GM19035 (cell line): ENCODE results near the gene MTMR1.

Experiments
- ATAC-seq: cut with Tn5 transposase; IDR thresholded peaks from one replicate; pipeline ENCODE4 v1.9.1; 2021; ENCODE audit not compliant: unreplicated experiment

MTMR1 gene

GRCh38 chrX:150692831-150693724, at the start of gene MTMR1:
Gene MTMR1 (plus strand): TSS chrX:150693396. CDS start chrX:150693531, 135 bp downstream.
- peak; percentile 53 for ATAC-seq

GRCh38 chrX:150643958-150644357, 49.2 kb upstream of the MTMR1 start:
- ATAC-seq, result no peak

GRCh38 chrX:150644422-150644821, 48.8 kb upstream of the MTMR1 start:
- no peak for ATAC-seq

GRCh38 chrX:150647331-150647730, 45.9 kb upstream of the MTMR1 start:
- no peak for ATAC-seq

- ATAC-seq, result no peak
These were observed 44.8 kb upstream of the MTMR1 start for GRCh38 chrX:150648296-150648940.

- no peak for ATAC-seq
These were observed 43.9 kb upstream of the MTMR1 start for GRCh38 chrX:150649096-150649870.

GRCh38 chrX:150651906-150652305, 41.3 kb upstream of the MTMR1 start:
- ATAC-seq, result no peak

- ATAC-seq, result no peak
These were observed 37.4 kb upstream of the MTMR1 start for GRCh38 chrX:150655788-150656187.

- ATAC-seq, result no peak
These were observed 30.1 kb upstream of the MTMR1 start for GRCh38 chrX:150663073-150663472.

GRCh38 chrX:150664290-150664689, 28.9 kb upstream of the MTMR1 start:
- ATAC-seq, result no peak

GRCh38 chrX:150676221-150676620, 17.0 kb upstream of the MTMR1 start:
- no peak for ATAC-seq

GRCh38 chrX:150680974-150681373, 12.2 kb upstream of the MTMR1 start:
- ATAC-seq, result no peak

- no peak for ATAC-seq
These were observed 10.1 kb upstream of the MTMR1 start for GRCh38 chrX:150683112-150683511.

GRCh38 chrX:150683536-150684146, 9.6 kb upstream of the MTMR1 start:
- no peak for ATAC-seq

- no peak for ATAC-seq
These were observed 4.2 kb upstream of the MTMR1 start for GRCh38 chrX:150688911-150689451.

GRCh38 chrX:150690126-150690525, 3.1 kb upstream of the MTMR1 start:
- no peak for ATAC-seq

- no peak for ATAC-seq
These were observed 900 bp upstream of the MTMR1 start for GRCh38 chrX:150692296-150692695.

- ATAC-seq, result peak; percentile 74
These were observed 754 bp downstream of the MTMR1 start for GRCh38 chrX:150693725-150694574.

- no peak for ATAC-seq
These were observed 1.7 kb downstream of the MTMR1 start for GRCh38 chrX:150694738-150695410.
